CD4-positive, alpha-beta T cell treated with Interleukin-1 beta for 1 hour (primary cell): ENCODE data around the gene OGN.

ENCODE experiments used
- DNase-seq, 2 donors: peaks; one replicate each; pipeline ENCODE4 v3.0.0-alpha.2; 2020 to 2022

OGN gene

GRCh38 chr9:92342825-92343488 is 61.4 kb downstream of the OGN start:
- DNase-seq, result no peak

DNA sequence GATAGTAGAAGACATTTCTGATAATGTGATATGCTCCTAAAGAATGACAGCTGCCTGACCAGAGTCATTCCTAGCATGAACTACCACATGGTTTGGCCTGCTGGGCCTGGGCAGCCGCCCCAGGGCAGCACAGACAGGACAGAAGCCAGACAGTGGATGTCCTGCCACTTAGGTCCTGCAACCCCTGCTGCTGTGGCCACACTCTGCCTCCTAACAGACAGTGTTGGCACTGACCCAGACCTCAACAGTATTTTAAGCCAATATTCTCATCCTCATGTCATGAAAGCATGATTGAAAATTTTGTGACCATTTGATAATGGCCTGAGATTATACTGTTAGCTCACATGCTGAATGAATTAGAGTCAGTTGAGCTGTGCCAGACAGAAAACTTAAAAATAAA is 62.8 kb downstream of the OGN start:
- DNase-seq, result no peak

DNA sequence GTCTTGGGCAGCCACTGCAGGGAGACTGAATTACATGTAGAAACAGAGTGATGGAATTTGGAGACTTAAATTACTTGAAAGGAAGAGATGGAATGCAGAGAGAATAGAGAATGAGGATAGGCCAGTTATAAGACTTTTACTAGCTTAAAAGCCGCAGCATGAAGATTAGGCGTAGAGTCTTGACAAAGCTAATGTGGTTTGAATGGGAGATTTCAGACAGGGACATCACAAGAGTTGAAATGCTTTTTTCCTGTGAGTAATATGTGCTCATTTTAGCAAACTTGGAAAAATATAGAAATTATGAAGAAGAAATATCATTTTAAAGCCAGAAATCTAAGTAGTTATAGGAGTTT is 71.1 kb downstream of the OGN start:
- DNase-seq, result no peak
